ENCODE results near the gene ANGEL1.

DNA sequence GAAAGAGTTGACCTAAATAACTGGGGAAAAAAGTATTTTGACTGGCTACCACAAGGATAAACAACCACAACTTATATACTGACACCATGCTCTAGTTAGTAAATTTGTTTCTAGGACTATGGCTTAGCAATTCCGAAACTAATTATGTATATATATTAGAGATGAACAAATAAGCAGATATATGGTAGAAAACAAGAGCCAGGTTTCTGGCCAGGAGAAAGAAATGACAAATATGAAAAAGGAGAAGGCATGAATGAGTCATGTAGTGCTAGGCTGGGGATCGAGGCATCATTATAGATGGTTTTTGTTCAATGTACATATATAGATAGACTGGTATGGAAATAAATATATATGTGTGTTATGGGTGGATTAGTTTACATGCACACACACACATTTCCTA lies 8.0 kb upstream of the ANGEL1 start:
- TF ChIP-seq, protein P1, sequence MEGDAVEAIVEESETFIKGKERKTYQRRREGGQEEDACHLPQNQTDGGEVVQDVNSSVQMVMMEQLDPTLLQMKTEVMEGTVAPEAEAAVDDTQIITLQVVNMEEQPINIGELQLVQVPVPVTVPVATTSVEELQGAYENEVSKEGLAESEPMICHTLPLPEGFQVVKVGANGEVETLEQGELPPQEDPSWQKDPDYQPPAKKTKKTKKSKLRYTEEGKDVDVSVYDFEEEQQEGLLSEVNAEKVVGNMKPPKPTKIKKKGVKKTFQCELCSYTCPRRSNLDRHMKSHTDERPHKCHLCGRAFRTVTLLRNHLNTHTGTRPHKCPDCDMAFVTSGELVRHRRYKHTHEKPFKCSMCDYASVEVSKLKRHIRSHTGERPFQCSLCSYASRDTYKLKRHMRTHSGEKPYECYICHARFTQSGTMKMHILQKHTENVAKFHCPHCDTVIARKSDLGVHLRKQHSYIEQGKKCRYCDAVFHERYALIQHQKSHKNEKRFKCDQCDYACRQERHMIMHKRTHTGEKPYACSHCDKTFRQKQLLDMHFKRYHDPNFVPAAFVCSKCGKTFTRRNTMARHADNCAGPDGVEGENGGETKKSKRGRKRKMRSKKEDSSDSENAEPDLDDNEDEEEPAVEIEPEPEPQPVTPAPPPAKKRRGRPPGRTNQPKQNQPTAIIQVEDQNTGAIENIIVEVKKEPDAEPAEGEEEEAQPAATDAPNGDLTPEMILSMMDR (IDR thresholded peaks at IDR 0.05; ENCODE audit: insufficient read depth, low read length), result no peak
- TF ChIP-seq POLR2AphosphoS5 (IDR thresholded peaks at IDR 0.05; ENCODE audit: low read depth) (no peak), GABPA (IDR thresholded peaks at IDR 0.05; ENCODE audit: low read depth) (no peak), REST (IDR thresholded peaks at IDR 0.05; ENCODE audit: insufficient replicate concordance, low read depth) (no peak)
